Liver (tissue), 9 donors: Measurements from ENCODE around the gene RETREG3. TPM values are rescaled to one million over a fixed set of nuclear protein-coding genes. Genes with fewer than 3 reads are reported as not detected.

ENCODE experiments used
- DNase-seq: peaks from one replicate; pipeline ENCODE4 v3.0.0-alpha.2; 2017; ENCODE audit warnings: low spot score
- H3K27ac ChIP-seq, 2 donors: one replicate each; pipeline ENCODE4 v1.7.0; 2013; ENCODE audit warnings: inconsistent platforms in 2 of 2, low read length in 2 of 2, control low read depth in 1 of 2, low read depth in 1 of 2, mild to moderate bottlenecking in 1 of 2
- H3K27me3 ChIP-seq, 4 donors: one replicate each; pipeline versions ENCODE4 v1.6.1 to v1.7.0; 2013; ENCODE audit warnings: low read length in 3 of 4, inconsistent platforms in 1 of 4, mild to moderate bottlenecking in 1 of 4, moderate library complexity in 1 of 4; ENCODE audit not compliant: control insufficient read depth in 4 of 4, insufficient read depth in 4 of 4
- H3K36me3 ChIP-seq, 4 donors: one replicate each; pipeline versions ENCODE4 v1.6.1 to v1.7.0; 2013; ENCODE audit warnings: low read length in 3 of 4, mild to moderate bottlenecking in 3 of 4, low read depth in 1 of 4, moderate library complexity in 1 of 4; ENCODE audit not compliant: control insufficient read depth in 4 of 4, insufficient read depth in 3 of 4
- H3K4me1 ChIP-seq, 4 donors: one replicate each; pipeline versions ENCODE4 v1.6.1 to v1.7.0; 2013; ENCODE audit warnings: low read length in 3 of 4, mild to moderate bottlenecking in 3 of 4, moderate library complexity in 1 of 4; ENCODE audit not compliant: control insufficient read depth in 4 of 4, insufficient read depth in 4 of 4
- H3K4me3 ChIP-seq, 3 donors: one replicate each; pipeline versions ENCODE4 v1.6.1 to v1.7.0; 2013; ENCODE audit warnings: low read length in 3 of 3, control low read depth in 1 of 3, low read depth in 1 of 3, mild to moderate bottlenecking in 1 of 3
- H3K9ac ChIP-seq, 2 donors: one replicate each; pipeline ENCODE4 v1.7.0; 2013; ENCODE audit warnings: low read length in 2 of 2, mild to moderate bottlenecking in 2 of 2, moderate library complexity in 2 of 2, control low read depth in 1 of 2, low read depth in 1 of 2
- H3K9me3 ChIP-seq, 4 donors: one replicate each; pipeline versions ENCODE4 v1.6.1 to v1.7.0; 2013; ENCODE audit warnings: low read length in 3 of 4; ENCODE audit not compliant: control insufficient read depth in 4 of 4
- ATF3 ChIP-seq: IDR thresholded peaks from 2 replicates; pipeline ENCODE4 v1.6.1; 2016; ENCODE audit warnings: antibody characterized with exemption
- CTCF ChIP-seq: fragments of 150-350 bp; IDR thresholded peaks from 2 replicates; pipeline ENCODE4 v1.5.1; 2017; ENCODE audit warnings: improper control_type of control experiment, low read depth, low read length; ENCODE audit not compliant: missing input control
- EGR1 ChIP-seq, 2 donors: IDR thresholded peaks; 2 replicates each; pipeline ENCODE4 v1.6.1; 2016 to 2018; ENCODE audit warnings: antibody characterized with exemption in 2 of 2, low read depth in 2 of 2
- FOXA1 ChIP-seq: IDR thresholded peaks from 2 replicates; pipeline ENCODE4 v1.6.1; 2016; ENCODE audit warnings: antibody characterized with exemption
- FOXA2 ChIP-seq: IDR thresholded peaks from 2 replicates; pipeline ENCODE4 v1.6.1; 2016; ENCODE audit warnings: antibody characterized with exemption
- GABPA ChIP-seq, 2 donors: IDR thresholded peaks in 1 of 2; conservative IDR thresholded peaks in 1 of 2; 2 replicates each; pipeline ENCODE4 v1.6.1; 2016; ENCODE audit warnings: antibody characterized with exemption in 2 of 2, mild to moderate bottlenecking in 1 of 2, moderate library complexity in 1 of 2
- HNF4G ChIP-seq: IDR thresholded peaks from 2 replicates; pipeline ENCODE4 v1.6.1; 2016; ENCODE audit warnings: antibody characterized with exemption
- JUND ChIP-seq, 2 donors: IDR thresholded peaks; 2 replicates each; pipeline ENCODE4 v1.6.1; 2016; ENCODE audit warnings: antibody characterized with exemption in 2 of 2
- MAX ChIP-seq: IDR thresholded peaks from 2 replicates; pipeline ENCODE4 v1.6.1; 2016; ENCODE audit warnings: antibody characterized with exemption
- NR2F2 ChIP-seq: IDR thresholded peaks from 2 replicates; pipeline ENCODE4 v1.6.1; 2016; ENCODE audit warnings: antibody characterized with exemption
- REST ChIP-seq: IDR thresholded peaks from 2 replicates; pipeline ENCODE4 v1.6.1; 2016; ENCODE audit warnings: antibody characterized with exemption, mild to moderate bottlenecking
- RXRA ChIP-seq, 2 donors: IDR thresholded peaks; 2 replicates each; pipeline ENCODE4 v1.6.1; 2017 to 2018; ENCODE audit warnings: antibody characterized with exemption in 2 of 2, mild to moderate bottlenecking in 1 of 2
- SP1 ChIP-seq: IDR thresholded peaks from 2 replicates; pipeline ENCODE4 v1.6.1; 2018; ENCODE audit warnings: antibody characterized with exemption, mild to moderate bottlenecking
- ZBTB33 ChIP-seq: IDR thresholded peaks from 2 replicates; pipeline ENCODE4 v1.6.1; 2016; ENCODE audit warnings: antibody characterized with exemption
- WGBS: extraction: QIAGEN DNeasy Blood & Tissue Kit; methylation state at CpG from one replicate; pipeline ENCODE4 v1.1.7; 2013; 5-methylcytosine and 5-hydroxymethylcytosine counted together
- polyA plus RNA-seq, 2 donors: library from polyadenylated mRNA; stranded (reverse) in 1 of 2; unstranded in 1 of 2; fragments of 200-250 nt in 1 of 2; fragments of >200 nt in 1 of 2; fragmentation: Nextera tagmentation in 1 of 2; extraction: Ambion mirVana in 1 of 2; gene quantifications; one replicate each; pipeline versions ENCODE4 v1.2.1 to v1.2.3, GENCODE V29; 2013 to 2015
- total RNA-seq, 2 donors: library from RNA; depleted of rRNA; stranded (reverse); fragments of >200 nt; gene quantifications; one replicate each; pipeline ENCODE4 v1.2.3, GENCODE V29; 2014
- donor health status: healthy.
- donor health status: healthy.
- donor health status: healthy.
- donor health status: healthy.
- donor health status: healthy.

Gene RETREG3
- total and polyA plus RNA-seq, 4 donors: 9.0 to 44.3 (median 26.6) TPM

- Histone ChIP-seq H3K9ac (peak overlapping the region in 1 of 2 donors; percentile 10), H3K27me3 (no peaks in the 10 kb centered on the region), H3K27ac (peak overlapping the region in 1 of 2 donors; percentile 96), H3K4me3 (no peak overlapping the region), H3K36me3 (peaks cover 4 to 14% (median 10%) of the 10 kb centered on the region in 4 donors), H3K4me1 (peaks cover 15 to 29% (median 21%) of the 10 kb centered on the region in 4 donors), H3K9me3 (no peaks in the 10 kb centered on the region)
- TF ChIP-seq ATF3 (no peak), MAX (no peak), SP1 (no peak), GABPA (IDR thresholded peaks at IDR 0.05 in 1 of 2, conservative IDR thresholded peaks at IDR 0.05 in 1 of 2) (no peak), NR2F2 (no peak), JUND (IDR thresholded peaks at IDR 0.05) (no peak), RXRA (IDR thresholded peaks at IDR 0.05) (no peak), CTCF (no peak), REST (no peak), HNF4G (no peak)
- WGBS: 97% methylated on average over 5 of the region's 5 CpGs
- no peak for DNase-seq
These were observed 71.2 kb downstream of the RETREG3 start for GRCh38 chr17:42537826-42538451.

GRCh38 chr17:42537156-42537805, 71.9 kb downstream of the RETREG3 start:
- Histone ChIP-seq H3K27ac (peak overlapping the region; percentile 91 to 96), H3K36me3 (peaks cover 0 to 14% (median 7%) of the 10 kb centered on the region in 4 donors), H3K27me3 (no peaks in the 10 kb centered on the region), H3K9ac (peak overlapping the region; percentile 11 to 72), H3K4me3 (peak overlapping the region; percentile 56 to 81 (median 80)), H3K4me1 (peaks cover 15 to 29% (median 21%) of the 10 kb centered on the region in 4 donors), H3K9me3 (no peaks in the 10 kb centered on the region)
- WGBS: 87% methylated on average over 30 of the region's 31 CpGs
- TF ChIP-seq FOXA1: no peak
- no peak for TF ChIP-seq MAX
- TF ChIP-seq NR2F2: no peak
- TF ChIP-seq JUND (IDR thresholded peaks at IDR 0.05): no peak
- no peak for TF ChIP-seq EGR1 (IDR thresholded peaks at IDR 0.05; ENCODE audit: low read depth in 2 of 2)
- no peak for TF ChIP-seq CTCF
- TF ChIP-seq ZBTB33: no peak
- no peak for TF ChIP-seq ATF3
- no peak for TF ChIP-seq FOXA2
- peak; percentile 34 for DNase-seq
